DOHH2 (cell line): ENCODE data around the gene FUS.
"Not testable (repeated sequence)": the region's sequence is repeated elsewhere in the genome, so short reads cannot be mapped to it uniquely, and the experiment has no call there.

Experiments
- H3F3A ChIP-seq: fragments of 200-600 bp; sonication (generic), shearing (Covaris generic); 2 replicates; pipeline ENCODE4 v1.6.0; 2016; ENCODE audit warnings: antibody characterized with exemption, mild to moderate bottlenecking; ENCODE audit not compliant: control insufficient read depth, insufficient read depth
- H3K27ac ChIP-seq: fragments of 200-600 bp; sonication (generic); 2 replicates; pipeline ENCODE4 v1.5.1; 2014; ENCODE audit warnings: low read depth, mild to moderate bottlenecking, low read length, moderate library complexity
- H3K27me3 ChIP-seq: fragments of 200-600 bp; sonication (generic); 2 replicates; pipeline ENCODE4 v1.6.1; 2014; ENCODE audit warnings: mild to moderate bottlenecking, low read length, mixed read lengths; ENCODE audit not compliant: control insufficient read depth
- H3K36me3 ChIP-seq: fragments of 200-600 bp; sonication (generic); 2 replicates; pipeline ENCODE4 v1.6.1; 2014; ENCODE audit warnings: mild to moderate bottlenecking, low read length, moderate library complexity, mixed read lengths; ENCODE audit not compliant: control insufficient read depth
- H3K4me1 ChIP-seq: fragments of 200-600 bp; sonication (generic); 2 replicates; pipeline ENCODE4 v1.6.1; 2014; ENCODE audit warnings: mild to moderate bottlenecking, low read length, mixed read lengths; ENCODE audit not compliant: control insufficient read depth
- H3K4me2 ChIP-seq: fragments of 200-600 bp; sonication (generic); 2 replicates; pipeline ENCODE4 v1.6.0; 2014; ENCODE audit warnings: mild to moderate bottlenecking, low read length, moderate library complexity
- H3K4me3 ChIP-seq: fragments of 200-600 bp; sonication (generic); 2 replicates; pipeline ENCODE4 v1.5.1; 2014; ENCODE audit warnings: mild to moderate bottlenecking, low read length, mixed read lengths
- H3K79me2 ChIP-seq: fragments of 200-600 bp; sonication (generic); 2 replicates; pipeline ENCODE4 v1.6.1; 2014; ENCODE audit warnings: mild to moderate bottlenecking, low read length, mixed read lengths; ENCODE audit not compliant: control insufficient read depth
- H3K9me2 ChIP-seq: fragments of 200-600 bp; sonication (generic); replicated peaks from 2 replicates; pipeline ENCODE4 v1.6.1; 2014; ENCODE audit warnings: mild to moderate bottlenecking, low read length, mixed read lengths; ENCODE audit not compliant: control insufficient read depth
- H3K9me3 ChIP-seq: fragments of 200-600 bp; sonication (generic); 2 replicates; pipeline ENCODE4 v1.6.1; 2014; ENCODE audit warnings: antibody characterized with exemption, low read length, mixed read lengths; ENCODE audit not compliant: control insufficient read depth, insufficient read depth
- H4K20me1 ChIP-seq: fragments of 200-600 bp; sonication (generic); 2 replicates; pipeline ENCODE4 v1.6.0; 2014; ENCODE audit warnings: low read depth, mild to moderate bottlenecking, antibody characterized with exemption, low read length, moderate library complexity; ENCODE audit not compliant: control insufficient read depth, insufficient read depth
- EZH2phosphoT487 ChIP-seq: fragments of 200-600 bp; sonication (generic); IDR thresholded peaks from 2 replicates; pipeline ENCODE4 v1.6.1; 2017; ENCODE audit warnings: borderline replicate concordance, mild to moderate bottlenecking, antibody characterized with exemption, low read length, moderate library complexity, mixed read lengths
- TF ChIP-seq, protein P1 (sequence below): fragments of 200-600 bp; sonication (generic); IDR thresholded peaks from one replicate; pipeline ENCODE4 v1.5.1; 2014; ENCODE audit warnings: antibody characterized with exemption, mild to moderate bottlenecking, low read depth, low read length; ENCODE audit not compliant: poor library complexity, severe bottlenecking

The FUS gene

DNA sequence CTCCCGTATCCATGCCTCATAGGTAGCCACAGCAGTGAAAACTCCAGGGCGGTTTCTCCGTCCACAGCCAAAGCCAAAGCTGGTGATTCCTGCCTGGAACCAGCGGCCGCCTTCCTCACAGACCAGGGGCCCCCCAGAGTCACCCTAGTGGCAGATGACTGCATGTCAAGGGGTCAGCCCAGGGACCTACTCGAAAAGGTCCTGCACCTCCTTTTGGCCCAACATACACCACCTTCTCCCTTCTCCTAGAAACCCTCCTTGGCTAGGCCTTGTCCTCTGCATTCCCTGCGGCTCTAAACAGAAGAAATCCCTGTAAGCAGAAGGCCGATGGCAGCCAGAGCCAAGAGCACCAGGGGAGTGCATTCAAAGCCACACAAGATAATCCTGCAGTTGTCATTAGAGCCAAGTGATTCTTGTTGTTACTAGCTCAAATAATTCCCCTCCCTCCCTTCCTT is 36.2 kb upstream of the FUS start:
- Histone ChIP-seq H4K20me1 (no peaks in the 10 kb centered on the region), H3K27me3 (no peaks in the 10 kb centered on the region), H3K4me1 (peaks cover 15% of the 10 kb centered on the region), H3K36me3 (no peaks in the 10 kb centered on the region), H3K9me3 (no peaks in the 10 kb centered on the region), H3K9me2 (no peaks in the 10 kb centered on the region), H3K4me3 (no peak overlapping the region), H3K27ac (no peak overlapping the region), H3K79me2 (no peaks in the 10 kb centered on the region), H3K4me2 (no peak overlapping the region), H3F3A (no peaks in the 10 kb centered on the region)
- TF ChIP-seq EZH2phosphoT487 = no peak
- TF ChIP-seq, protein P1, sequence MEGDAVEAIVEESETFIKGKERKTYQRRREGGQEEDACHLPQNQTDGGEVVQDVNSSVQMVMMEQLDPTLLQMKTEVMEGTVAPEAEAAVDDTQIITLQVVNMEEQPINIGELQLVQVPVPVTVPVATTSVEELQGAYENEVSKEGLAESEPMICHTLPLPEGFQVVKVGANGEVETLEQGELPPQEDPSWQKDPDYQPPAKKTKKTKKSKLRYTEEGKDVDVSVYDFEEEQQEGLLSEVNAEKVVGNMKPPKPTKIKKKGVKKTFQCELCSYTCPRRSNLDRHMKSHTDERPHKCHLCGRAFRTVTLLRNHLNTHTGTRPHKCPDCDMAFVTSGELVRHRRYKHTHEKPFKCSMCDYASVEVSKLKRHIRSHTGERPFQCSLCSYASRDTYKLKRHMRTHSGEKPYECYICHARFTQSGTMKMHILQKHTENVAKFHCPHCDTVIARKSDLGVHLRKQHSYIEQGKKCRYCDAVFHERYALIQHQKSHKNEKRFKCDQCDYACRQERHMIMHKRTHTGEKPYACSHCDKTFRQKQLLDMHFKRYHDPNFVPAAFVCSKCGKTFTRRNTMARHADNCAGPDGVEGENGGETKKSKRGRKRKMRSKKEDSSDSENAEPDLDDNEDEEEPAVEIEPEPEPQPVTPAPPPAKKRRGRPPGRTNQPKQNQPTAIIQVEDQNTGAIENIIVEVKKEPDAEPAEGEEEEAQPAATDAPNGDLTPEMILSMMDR = no peak

DNA sequence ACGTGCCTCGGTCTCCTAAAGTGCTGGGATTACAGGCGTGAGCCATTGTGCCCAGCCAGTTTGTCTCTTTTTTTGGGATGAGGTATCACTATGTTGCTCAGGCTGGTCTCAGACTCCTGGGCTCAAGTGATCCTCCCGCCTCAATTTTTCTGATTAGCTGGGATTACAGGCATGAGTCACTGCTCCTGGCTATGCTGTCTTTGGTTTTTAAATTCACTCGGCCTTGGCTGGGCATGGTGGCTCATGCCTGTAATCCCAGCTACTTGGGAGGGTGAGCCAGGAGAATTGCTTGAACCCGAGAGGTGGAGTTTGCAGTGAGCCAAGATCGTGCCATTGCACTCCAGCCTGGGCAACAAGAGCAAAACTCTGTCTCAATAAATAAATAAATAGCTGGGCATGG is 35.5 kb upstream of the FUS start:
- peaks cover 15% of the 10 kb centered on the region for H3K4me1 ChIP-seq
- not testable (repeated sequence) for H3K27me3 ChIP-seq, H3K27ac ChIP-seq, H3K79me2 ChIP-seq, H3K4me2 ChIP-seq, H3K9me3 ChIP-seq, H3K36me3 ChIP-seq, H3K9me2 ChIP-seq, H4K20me1 ChIP-seq, H3F3A ChIP-seq, H3K4me3 ChIP-seq

DNA sequence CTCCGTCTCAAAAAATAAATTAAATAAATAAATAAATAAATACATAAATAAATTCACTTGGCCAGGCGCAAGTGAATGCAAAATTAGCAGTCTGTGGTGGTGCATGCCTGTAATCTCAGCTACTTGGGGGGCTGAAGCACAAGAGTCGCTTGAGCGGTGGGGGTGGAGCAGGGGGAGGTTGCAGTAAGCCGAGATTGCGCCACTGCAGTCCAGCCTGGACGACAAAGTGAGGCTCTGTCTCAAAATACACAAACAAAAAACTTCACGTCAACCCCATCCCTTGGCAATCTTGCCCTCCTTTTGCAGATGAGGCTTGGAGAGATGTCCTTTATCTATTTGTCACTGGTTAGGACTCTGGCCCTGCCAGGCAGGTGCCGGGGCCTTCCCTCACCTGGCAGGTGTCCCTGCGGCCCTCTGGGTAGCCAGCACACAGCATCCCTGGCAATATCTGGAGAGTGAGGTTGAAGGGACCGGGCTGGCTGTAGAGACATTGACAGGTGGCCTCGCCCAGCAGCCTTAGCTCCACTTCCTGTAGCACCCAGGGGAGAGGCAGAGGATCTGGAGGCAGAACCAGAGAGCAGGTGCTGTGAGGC is 34.4 kb upstream of the FUS start:
- Histone ChIP-seq H3K4me2 (no peak overlapping the region), H3K4me1 (peaks cover 15% of the 10 kb centered on the region), H3K27ac (no peak overlapping the region), H3K4me3 (no peak overlapping the region), H3F3A (no peaks in the 10 kb centered on the region), H4K20me1 (no peaks in the 10 kb centered on the region), H3K79me2 (no peaks in the 10 kb centered on the region), H3K9me2 (no peaks in the 10 kb centered on the region), H3K27me3 (no peaks in the 10 kb centered on the region), H3K9me3 (no peaks in the 10 kb centered on the region), H3K36me3 (no peaks in the 10 kb centered on the region)
- TF ChIP-seq, protein P1 = no peak
- no peak for TF ChIP-seq EZH2phosphoT487

DNA sequence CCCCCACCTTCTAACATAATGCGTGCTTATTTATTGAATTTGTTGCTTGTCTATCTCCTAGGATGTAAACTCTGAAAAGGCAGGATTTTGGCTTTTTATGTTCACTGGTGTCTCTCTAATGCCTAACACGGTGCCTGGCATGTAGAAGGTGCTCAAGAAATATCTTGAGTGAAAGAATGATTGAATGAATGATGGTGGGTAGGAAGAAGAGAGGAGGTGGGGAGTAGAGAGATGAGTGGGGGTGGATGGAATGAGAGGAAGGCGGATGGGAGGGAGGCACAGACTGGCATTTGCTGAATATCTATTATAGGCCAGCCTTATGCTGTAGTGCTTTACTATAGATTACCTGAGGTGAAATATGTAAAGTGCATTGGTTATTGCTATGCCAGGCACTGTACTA is 32.4 kb upstream of the FUS start:
- Histone ChIP-seq H4K20me1 (no peaks in the 10 kb centered on the region), H3K4me3 (no peak overlapping the region), H3K4me2 (no peak overlapping the region), H3K79me2 (no peaks in the 10 kb centered on the region), H3F3A (no peaks in the 10 kb centered on the region), H3K9me2 (no peaks in the 10 kb centered on the region), H3K36me3 (no peaks in the 10 kb centered on the region), H3K27me3 (no peaks in the 10 kb centered on the region), H3K4me1 (peaks cover 5% of the 10 kb centered on the region), H3K27ac (no peak overlapping the region), H3K9me3 (no peaks in the 10 kb centered on the region)
- TF ChIP-seq, protein P1 = no peak
- no peak for TF ChIP-seq EZH2phosphoT487
